GM21360 (cell line): ENCODE data around the gene CD27.
"Not testable (repeated sequence)": the region's sequence is repeated elsewhere in the genome, so short reads cannot be mapped to it uniquely, and the experiment has no call there.

ENCODE experiments used
- ATAC-seq: cut with Tn5 transposase; IDR thresholded peaks from one replicate; pipeline ENCODE4 v1.9.1; 2021; ENCODE audit warnings: mild to moderate bottlenecking, moderate library complexity; ENCODE audit not compliant: unreplicated experiment

Gene CD27

DNA sequence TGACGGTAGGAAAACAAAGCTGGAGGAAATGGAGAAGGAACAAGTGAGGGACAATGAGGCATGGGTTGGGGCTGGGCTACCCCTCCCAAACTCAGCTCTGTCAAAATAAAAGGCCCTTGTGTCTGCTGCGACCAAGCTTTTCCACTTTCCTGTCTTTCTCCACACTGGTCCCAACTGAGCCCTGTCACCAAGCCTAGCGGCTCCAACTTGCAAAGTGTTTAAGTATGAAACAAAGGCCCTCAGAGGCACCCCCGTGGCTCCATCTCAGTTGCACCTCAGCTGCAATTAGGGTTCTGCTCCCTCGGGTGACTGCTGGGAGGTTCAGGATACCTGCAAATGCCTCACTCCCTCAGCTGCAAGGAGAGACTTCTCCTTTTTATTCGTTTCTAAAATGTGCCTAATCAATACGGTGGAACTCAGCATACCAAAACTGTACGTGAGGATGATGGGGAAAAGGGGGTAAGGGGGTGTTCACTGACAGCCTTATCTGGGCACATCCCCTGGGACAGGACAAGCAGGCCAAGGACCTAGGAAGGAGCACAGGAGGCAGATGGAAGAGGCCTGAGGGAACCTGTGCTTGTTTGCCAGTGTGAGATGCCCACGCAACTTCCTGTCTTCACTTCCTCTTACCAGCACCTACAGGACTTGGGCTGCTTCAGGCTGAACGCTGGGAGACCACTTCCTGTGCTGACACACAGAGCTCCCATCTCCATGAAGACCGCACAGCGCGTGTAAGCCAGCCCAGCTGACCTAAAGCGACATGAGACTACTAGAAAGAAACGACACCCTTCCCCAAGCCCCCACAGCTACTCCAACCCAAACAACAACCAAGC, 16.9 kb downstream of the CD27 start:
- ATAC-seq, result peak; percentile 80

DNA sequence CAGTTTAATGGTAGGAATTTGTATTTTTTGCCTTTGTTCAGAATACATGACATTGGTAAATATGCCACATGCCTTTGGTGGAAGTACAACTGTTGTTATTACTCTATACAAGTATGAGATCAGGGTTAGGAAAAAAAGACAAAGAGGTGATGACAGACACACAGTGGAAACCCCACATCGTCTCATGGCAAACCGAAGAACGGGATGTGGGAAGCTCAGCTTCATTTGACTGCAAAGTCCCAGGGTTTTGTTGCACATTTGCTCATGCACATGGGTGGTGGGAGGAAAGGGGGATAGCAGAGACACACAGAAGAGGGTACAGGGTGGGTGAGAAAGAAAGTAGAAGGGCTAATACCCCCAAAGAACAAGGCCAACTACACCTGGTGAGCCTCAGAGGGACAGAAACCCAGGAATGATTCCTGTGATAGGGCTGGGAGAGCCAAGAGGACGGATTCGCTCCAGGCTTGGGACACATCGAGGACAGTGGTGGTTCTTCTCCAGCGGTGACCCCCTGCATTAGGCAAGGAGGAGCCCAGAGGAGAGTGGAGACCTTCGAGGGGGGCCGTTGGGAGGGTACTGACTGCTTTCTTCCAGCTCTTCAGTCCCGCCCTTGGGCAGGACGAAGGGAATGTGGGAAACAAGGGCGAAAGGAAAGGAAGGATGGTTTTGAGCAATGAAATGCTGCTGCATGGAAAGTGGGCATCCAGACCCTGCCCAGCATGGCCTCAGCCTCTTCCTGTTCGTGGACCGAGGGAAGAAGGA, 17.7 kb downstream of the CD27 start:
- no peak for ATAC-seq

DNA sequence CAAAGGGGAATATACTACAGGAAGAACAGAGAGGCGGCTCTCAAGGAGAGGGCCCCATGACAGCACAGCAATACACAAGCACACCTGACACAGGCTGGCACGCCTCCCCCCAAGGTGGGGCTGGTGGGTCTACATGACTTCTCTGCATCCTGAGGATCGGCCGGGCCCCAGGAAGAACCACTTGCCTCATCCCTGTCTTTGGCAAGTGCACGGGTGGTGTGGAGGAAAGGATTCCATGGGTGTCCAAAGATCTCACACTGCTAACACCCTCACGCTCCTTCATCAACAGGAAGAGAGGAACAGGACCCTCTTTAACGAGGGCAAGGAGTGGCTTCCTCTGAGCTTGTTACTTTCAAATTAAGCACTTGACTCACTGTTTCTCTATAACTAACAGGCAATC, 18.5 kb downstream of the CD27 start:
- no peak for ATAC-seq

DNA sequence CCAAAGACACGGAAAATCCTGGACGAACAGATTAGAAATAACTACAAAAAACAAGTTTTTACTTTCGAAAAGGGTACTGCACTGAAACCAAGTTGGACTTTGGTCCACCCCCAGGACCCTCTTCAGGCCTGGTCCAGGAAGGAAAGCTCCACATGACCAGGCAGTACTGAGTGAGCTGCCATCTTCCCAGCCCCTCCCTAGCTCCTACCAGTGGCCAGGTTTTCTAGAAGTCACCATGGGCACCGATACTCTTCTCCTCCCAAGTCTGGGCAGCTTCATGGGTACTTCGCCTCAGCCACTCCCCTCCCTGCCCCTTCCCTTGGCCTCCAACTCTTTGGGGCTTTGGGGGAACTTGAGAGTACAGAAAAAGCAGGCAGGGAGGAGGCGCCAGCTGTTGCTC, 19.1 kb downstream of the CD27 start:
- ATAC-seq, result no peak

DNA sequence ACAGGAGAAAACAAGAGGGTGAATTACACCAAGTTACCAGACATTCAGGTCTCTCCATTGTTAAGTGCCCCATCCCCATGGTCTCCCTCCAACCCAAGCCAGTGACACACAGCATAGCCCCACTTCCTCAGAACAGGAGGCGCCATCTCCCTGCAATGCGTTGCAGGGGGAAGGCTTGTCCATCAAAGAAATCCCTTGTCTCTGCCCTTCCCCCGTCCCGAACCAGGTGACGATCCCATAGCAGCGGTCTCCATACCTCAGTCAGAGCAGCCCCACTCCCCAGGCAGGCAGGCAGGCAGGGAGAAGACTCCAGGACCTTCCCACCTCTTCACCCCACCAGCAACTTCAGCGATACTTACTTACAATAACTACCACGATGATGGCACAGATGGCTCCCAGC, 19.8 kb downstream of the CD27 start:
- ATAC-seq, result no peak

DNA sequence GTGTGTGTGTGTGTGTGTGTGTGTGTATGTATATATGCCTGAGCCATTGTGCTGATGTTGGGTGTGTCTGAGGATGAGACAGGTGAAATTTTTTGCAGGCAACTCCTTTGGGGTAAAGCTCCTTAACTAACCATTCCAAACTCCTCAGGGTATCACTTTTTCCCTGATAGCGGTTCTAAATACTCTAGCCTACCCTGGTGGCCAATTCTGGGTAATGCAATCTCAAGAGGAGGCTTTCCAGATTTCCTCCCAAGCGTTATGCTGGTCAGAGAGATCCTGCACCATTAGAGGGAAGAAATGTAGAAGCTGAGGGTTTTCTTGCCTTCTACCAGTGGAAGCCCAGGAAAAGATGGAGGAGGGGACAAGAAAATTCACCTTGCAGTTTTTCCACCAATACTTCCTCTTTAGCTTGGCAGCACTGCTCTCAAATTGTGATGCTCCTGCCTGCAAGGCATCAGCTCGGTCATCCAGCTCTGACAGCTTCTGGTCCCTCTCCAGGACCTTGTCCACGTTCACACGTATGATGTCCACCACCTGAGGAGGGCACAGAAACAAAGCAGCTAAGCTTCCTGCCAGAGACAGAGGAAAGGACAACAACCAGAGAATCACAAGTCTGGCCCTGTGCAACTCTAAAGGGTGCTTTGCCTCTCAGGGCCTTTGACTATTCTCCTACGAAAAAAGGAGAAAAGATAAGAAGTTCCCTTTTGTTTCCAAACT, 20.9 kb downstream of the CD27 start:
- ATAC-seq, result no peak

DNA sequence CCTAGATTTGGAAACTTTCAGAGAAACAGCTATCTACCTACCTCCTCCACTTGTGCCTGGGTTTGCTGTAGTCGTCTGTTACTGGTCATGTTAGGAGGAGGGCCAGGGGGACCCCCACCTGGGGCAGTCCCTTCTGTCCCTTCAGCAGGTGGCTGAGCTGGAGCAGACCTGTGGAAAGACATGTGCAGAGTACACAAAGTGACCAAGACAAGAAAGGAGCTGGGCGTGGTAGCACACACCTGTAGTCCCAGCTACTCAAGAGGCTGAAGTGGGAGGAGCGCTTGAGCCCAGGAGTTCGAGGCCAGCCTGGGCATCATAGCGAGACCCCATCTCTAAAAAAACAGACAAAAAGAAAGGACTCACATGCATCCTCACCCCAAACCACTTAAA, 21.4 kb downstream of the CD27 start:
- no peak for ATAC-seq

DNA sequence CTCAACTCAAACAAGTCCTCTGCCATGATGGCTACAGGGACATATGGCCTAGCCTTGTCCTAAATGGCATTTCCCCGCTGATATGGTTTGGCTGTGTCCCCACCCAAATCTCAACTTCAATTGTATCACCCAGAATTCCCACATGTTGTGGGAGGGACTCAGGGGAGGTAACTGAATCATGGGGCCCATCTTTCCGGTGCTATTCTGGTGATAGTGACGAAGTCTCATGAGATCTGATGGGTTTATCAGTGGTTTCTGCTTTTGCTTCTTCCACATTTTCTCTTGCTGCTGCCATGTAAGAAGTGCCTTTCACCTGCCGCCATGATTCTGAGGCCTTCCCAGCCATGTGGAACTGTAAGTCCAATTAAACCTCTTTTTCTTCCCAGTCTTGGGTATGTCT, 22.0 kb downstream of the CD27 start:
- not testable (repeated sequence) for ATAC-seq

DNA sequence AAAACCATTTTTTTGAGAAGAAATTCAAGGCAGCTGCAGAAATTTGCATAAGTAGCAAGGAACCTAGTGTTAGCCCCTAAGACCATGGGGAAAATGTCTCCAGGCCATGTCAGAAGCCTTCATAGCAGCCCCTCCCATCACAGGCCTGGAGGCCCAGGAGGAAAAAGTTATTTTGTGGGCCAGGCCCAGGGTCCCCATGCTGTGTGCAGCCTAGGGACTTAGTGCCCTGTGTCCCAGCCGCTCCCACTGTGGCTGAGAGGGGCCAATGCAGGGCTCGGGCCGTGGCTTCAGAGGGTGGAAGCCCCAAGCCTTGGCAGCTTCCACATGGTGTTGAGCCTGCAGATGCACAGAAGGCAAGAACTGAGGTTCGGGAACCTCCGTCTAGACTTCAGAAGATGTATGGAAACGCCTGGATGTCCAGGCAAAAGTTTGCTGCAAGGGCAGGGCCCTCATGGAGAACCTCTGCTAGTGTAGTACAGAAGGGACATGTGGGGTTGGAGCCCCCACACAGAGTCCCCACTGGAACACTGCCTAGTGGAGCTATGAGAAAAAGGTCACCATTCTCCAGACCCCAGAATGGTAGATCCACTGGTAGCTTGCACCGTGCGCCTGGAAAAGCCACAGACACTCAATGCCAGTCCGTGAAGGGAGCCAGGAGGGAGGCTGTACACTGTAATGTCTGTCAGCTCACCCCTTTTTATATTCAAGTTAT, 23.0 kb downstream of the CD27 start:
- ATAC-seq, result not testable (repeated sequence)

DNA sequence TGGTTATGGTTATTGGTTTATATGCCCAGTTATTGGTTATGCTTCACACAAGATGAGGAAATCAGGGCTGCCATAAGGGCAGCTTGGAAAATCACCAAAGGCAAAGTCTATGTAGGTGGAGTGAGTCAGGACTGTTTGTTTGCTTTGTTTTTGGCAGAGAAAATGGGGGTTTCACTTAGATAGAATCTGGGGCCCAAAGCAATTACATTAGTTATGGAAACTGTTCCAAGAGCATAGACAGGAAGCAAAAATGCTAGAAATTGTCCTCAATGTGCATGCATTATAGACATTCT, 23.5 kb downstream of the CD27 start:
- ATAC-seq, result no peak

DNA sequence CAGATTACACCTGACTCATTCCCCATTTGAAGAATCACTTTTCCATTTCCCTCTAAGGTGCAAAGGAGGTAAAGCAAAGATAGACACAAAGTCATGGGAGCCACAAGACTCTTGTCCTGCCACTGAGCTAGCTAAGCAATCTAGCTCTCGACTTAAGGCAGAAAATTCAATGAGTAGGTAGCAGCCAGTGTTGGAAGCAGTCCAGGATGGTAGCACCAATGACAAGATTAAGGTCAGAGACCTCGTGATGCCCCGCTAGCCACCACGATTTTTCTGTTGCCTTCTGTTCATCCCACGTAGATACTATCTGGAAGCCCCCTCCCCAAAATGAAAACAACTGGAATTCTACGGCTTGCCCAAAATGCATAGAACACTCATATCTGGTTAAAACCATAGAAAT, 24.3 kb downstream of the CD27 start:
- ATAC-seq, result no peak

DNA sequence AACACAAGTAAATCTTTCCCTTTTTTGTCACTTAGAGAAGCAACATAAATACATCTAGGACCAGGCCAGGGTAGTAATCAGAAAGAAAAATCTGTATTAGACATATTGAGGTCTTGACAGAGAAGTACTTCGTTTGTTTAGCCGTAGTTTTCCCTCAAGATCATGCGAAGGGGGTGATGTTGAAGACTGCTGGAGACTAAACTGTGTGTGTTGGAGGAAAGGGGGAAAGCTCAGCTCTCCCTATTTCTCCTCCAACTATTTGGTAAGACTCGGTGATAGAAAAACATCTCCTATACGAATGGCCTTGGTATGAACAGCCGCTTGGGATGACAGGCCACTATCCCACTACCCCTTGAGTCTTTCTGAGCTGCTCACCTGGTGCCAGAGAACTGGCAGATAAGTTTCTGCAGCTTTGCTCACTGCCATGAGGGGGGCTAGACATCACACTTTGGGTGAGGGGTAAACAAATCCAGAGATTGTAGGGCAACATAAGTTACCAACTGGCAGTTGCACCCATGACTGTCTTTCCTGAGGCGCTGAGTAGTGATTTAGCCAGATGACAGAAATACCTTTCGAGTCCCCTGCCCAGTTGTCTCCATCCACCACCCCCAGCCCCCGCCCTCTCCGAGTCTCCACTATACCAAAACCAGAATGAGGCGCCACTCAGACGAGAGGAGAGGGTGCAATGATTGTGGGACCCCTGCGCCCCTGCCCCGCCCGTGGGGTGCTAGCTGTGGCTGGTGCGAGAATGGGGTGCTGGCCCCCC, 25.0 kb downstream of the CD27 start:
- no peak for ATAC-seq

DNA sequence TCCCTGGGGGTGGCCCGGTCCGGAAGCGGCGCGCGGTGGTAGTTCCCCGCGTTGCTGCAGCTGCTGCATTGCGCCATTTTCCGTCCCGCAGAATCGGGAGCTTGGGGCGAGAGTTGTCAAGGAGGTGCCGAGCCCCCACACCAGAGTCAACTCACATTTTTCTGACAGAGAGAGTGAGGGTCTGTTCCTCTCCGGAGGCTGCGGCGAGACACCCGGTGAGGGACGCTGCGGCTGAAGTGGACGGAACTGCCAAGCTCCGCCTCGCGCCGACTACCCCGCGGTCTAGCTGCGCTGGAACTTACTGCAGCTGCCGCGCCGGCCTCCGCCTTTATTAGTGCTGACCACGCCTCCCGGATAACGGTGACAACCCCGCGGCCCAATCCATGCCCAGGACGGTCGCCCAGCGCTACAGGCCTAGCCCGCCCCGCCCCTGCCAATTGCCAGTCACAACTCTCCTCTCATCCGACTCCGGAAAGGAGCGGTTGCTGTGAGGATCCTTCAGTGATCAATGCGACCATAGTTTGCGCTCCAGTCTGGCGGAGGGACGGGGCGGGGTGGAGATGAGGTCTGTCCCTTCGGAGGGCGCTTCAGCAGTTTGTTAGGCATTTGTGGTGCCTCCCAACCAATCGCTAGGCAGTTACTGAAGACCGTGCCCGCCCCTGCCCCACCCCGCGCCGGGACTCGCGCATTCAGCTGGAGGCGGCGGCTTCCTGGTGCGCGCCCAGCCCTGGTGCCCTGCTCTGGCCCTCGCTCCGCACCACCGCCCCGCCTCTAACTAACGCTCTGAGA, 25.8 kb downstream of the CD27 start, which contains the start of gene VAMP1:
Gene VAMP1, minus strand, starts transcription at position 303 of the 789 bp plus-strand sequence. Its CDS starts 146 bp downstream, at position 157.
- ATAC-seq, result peak; percentile 86

DNA sequence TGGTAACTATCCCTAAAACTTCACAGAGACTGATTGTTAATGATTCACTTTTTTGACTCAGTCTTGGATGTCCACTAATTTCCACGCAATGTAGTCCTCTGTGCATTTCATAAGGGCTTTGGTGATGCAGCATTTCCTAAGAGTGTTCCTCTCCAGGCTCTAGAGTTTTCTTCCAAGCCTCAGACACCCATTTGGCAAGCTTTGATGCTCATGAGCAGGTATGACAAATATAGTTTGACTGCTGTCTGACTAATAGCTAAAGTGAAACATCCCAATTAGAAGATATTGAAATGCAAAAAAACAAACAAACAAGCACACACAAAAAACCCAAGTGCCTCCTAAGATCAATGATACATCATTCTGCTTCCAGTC, 27.2 kb downstream of the CD27 start:
- ATAC-seq, result no peak

DNA sequence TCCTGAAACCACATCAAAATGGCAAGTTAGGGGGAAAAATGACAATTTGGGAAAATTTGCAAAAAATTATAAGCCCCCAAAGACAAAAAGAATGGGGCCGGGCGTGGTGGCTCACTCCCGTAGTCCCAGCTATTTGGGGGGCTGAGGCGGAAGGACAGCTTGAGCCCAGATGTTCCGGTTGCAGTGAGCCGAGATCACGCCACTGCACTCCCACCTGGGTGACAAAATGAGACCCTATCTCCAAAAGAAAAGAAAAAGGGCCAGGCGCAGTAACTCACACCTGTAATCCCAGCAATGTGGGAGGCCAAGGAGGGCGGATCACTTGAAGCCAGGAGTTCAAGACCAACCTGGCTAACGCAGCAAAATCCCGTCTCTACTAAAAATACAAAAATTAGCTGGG, 27.7 kb downstream of the CD27 start:
- ATAC-seq, result no peak

DNA sequence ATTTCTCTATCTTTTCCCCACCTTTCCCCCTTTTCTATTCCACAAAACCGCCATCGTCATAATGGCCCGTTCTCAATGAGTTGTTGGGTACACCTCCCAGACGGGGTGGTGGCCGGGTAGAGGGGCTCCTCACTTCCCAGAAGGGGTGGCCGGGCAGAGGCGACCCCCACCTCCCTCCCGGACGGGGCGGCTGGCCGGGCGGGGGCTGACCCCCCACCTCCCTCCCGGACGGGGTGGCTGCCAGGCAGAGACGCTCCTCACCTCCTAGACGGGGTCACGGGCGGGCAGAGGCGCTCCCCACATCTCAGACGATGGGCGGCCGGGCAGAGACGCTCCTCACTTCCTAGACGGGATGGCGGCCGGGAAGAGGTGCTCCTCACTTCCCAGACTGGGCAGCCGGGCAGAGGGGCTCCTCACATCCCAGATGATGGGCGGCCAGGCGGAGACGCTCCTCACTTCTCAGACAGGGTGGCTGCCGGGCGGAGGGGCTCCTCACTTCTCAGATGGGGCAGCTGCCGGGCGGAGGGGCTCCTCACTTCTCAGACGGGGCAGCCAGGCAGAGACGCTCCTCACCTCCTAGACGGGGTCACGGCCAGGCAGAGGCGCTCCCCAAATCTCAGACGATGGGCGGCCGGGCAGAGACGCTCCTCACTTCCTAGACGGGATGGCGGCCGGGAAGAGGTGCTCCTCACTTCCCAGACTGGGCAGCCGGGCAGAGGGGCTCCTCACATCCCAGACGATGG, 30.6 kb downstream of the CD27 start:
- ATAC-seq, result not testable (repeated sequence)

DNA sequence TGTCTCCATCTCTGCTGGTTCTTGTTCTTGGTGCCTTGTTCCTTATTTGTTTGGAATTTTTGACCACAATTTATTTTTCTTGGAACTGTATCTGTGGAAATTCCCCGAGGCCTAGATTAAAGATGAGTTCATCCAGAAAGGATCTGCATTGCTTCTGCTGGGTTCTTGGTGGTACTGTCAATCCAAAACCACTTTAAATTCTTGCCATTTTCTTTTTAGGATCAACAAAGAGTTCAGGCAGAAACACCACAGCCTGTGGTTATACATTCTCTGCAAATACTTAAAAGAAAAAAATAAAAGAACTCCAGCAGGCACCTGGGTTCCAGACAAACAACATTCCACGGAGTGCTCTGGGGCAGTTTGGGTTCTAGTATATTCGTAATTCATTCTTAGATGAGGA, 31.7 kb downstream of the CD27 start:
- ATAC-seq, result no peak

DNA sequence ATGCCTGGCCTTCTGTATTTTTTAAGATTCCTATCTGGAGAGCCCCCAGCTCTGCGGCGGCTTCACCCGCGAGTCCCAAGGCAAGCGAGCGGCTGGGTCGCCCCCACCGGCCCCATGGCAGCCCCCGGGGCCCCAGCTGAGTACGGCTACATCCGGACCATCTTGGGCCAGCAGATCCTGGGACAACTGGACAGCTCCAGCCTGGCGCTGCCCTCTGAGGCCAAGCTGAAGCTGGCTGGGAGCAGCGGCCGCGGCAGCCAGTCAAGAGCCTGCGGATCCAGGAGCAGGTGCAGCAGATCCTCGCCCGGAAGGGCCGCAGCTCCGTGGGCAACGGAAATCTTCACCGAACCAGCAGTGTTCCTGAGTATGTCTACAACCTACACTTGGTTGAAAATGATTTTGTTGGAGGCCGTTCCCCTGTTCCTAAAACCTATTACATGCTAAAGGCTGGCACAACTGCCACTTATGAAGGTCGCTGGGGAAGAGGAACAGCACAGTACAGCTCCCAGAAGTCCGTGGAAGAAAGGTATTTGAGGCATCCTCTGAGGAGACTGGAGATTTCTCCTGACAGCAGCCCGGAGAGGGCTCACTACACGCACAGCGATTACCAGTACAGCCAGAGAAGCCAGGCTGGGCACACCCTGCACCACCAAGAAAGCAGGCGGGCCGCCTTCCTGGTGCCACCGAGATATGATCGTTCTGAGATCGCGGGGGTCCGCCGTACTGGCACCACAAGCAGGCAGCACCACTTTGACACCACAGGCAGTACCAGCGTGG, 33.0 kb downstream of the CD27 start:
- not testable (repeated sequence) for ATAC-seq
